HepG2 (cell line): Measurements from ENCODE around the gene PDE3B. TPM values are rescaled to one million over a fixed set of nuclear protein-coding genes. Genes with fewer than 3 reads are reported as not detected.

Experiments
- ATAC-seq: fragments of 200-7000 bp; cut with Tn5 transposase; 3 replicates; pipeline ENCODE4 v1.9.1; 2020; ENCODE audit warnings: mild to moderate bottlenecking, moderate library complexity
- BruUV-seq: library from RNA; stranded (reverse); fragments of 400-500 nt; replicated peaks from 2 replicates; lab custom pipeline; 2021; lab: Mats Ljungman, UMichigan
- CTCF ChIA-PET: fragments of 300-600 bp; formaldehyde crosslinking; extraction: SDS; loops from one replicate; lab custom pipeline; 2021; ENCODE audit warnings: low total read pairs, inconsistent platforms, low intra/inter-chr PET ratio; lab: Yijun Ruan, JAX
- POLR2A ChIA-PET: fragments of 350-600 bp; sonication (Branson Sonifier 250); formaldehyde crosslinking; loops from one replicate; lab custom pipeline; 2020; ENCODE audit warnings: antibody characterized with exemption, inconsistent platforms; lab: Yijun Ruan, JAX
- DNase-seq: peaks from one replicate; pipeline ENCODE4 v3.0.0-alpha.2; 2015; ENCODE audit warnings: low spot score
- FAIRE-seq: peaks from 3 replicates; lab custom pipeline; 2011; peaks lifted over from hg19 to GRCh38; lab: Jason Lieb, UNC
- H2AFZ ChIP-seq: one replicate; pipeline ENCODE4 v1.6.1; 2011; ENCODE audit warnings: low read length, inconsistent platforms
- H3K27ac ChIP-seq: fragments of 300-600 bp; 3 replicates; pipeline ENCODE4 v1.8.0; 2011; ENCODE audit warnings: mixed run types, mild to moderate bottlenecking, mixed read lengths, low read length, inconsistent platforms; ENCODE audit not compliant: insufficient read depth; ENCODE audit errors: extremely low read length
- H3K27me3 ChIP-seq, 2 experiments: fragments of 200-600 bp in 1 of 2; 2 replicates in 1 of 2; 3 replicates in 1 of 2; pipeline versions ENCODE4 v1.6.0 to v1.8.0; 2011; ENCODE audit warnings: low read length in 2 of 2, mild to moderate bottlenecking in 2 of 2, moderate library complexity in 2 of 2, inconsistent platforms in 1 of 2; ENCODE audit not compliant: insufficient read depth in 2 of 2, control insufficient read depth in 1 of 2
- H3K36me3 ChIP-seq, 2 experiments: fragments of 200-600 bp in 1 of 2; replicated peaks in 1 of 2; 2 replicates in 1 of 2; 3 replicates in 1 of 2; pipeline versions ENCODE4 v1.5.1 to v1.8.0; 2011; ENCODE audit warnings: low read length in 2 of 2, inconsistent platforms in 1 of 2; ENCODE audit not compliant: insufficient read depth in 2 of 2, control insufficient read depth in 1 of 2
- H3K4me1 ChIP-seq: 2 replicates; pipeline ENCODE4 v1.5.1; 2012; ENCODE audit warnings: low read length, inconsistent platforms; ENCODE audit not compliant: insufficient read depth
- H3K4me2 ChIP-seq: 2 replicates; pipeline ENCODE4 v1.6.0; 2011; ENCODE audit warnings: low read depth, low read length, inconsistent platforms
- H3K4me3 ChIP-seq, 3 experiments: fragments of 200-600 bp in 1 of 3; sonication (generic), shearing (Covaris generic) in 1 of 3; replicated peaks in 1 of 3; 2 replicates each; pipeline ENCODE4 v1.5.1; 2011 to 2016; ENCODE audit warnings: low read length in 3 of 3, inconsistent platforms in 2 of 3, low read depth in 2 of 3, mild to moderate bottlenecking in 2 of 3, control low read depth in 1 of 3, mixed read lengths in 1 of 3; ENCODE audit not compliant: insufficient read depth in 1 of 3
- H3K79me2 ChIP-seq: one replicate; pipeline ENCODE4 v1.6.1; 2011; ENCODE audit warnings: low read length, inconsistent platforms; ENCODE audit not compliant: insufficient read depth
- H3K9ac ChIP-seq: 2 replicates; pipeline ENCODE4 v1.6.0; 2011; ENCODE audit warnings: mild to moderate bottlenecking, low read depth, low read length, inconsistent platforms; ENCODE audit not compliant: insufficient read depth
- H3K9me3 ChIP-seq: 2 replicates; pipeline ENCODE4 v1.5.1; 2012; ENCODE audit warnings: mild to moderate bottlenecking, low read length
- H4K20me1 ChIP-seq: 2 replicates; pipeline ENCODE4 v1.6.0; 2011; ENCODE audit warnings: inconsistent platforms, mild to moderate bottlenecking, low read length, moderate library complexity; ENCODE audit not compliant: insufficient read depth
- CBX1 ChIP-seq: IDR thresholded peaks from one replicate; pipeline ENCODE4 v1.6.1; 2016; ENCODE audit warnings: antibody characterized with exemption, low read depth
- FIP1L1 ChIP-seq: fragments of 200-400 bp; formaldehyde crosslinking; IDR thresholded peaks from 2 replicates; pipeline ENCODE4 v1.6.1; 2018; ENCODE audit warnings: low read depth, mild to moderate bottlenecking, low read length, moderate library complexity, borderline replicate concordance; ENCODE audit not compliant: insufficient read depth
- FOSL2 ChIP-seq: sonication (generic); formaldehyde crosslinking; IDR thresholded peaks from 2 replicates; pipeline ENCODE4 v1.4.0; 2020; ENCODE audit warnings: missing genetic modification reagents
- GZF1 ChIP-seq: sonication (generic); formaldehyde crosslinking; IDR thresholded peaks from 2 replicates; pipeline ENCODE4 v1.5.1; 2020; ENCODE audit warnings: mild to moderate bottlenecking, missing genetic modification reagents
- MEF2D ChIP-seq: sonication (generic); formaldehyde crosslinking; IDR thresholded peaks from 2 replicates; pipeline ENCODE4 v1.5.1; 2020; ENCODE audit warnings: mild to moderate bottlenecking, missing genetic modification reagents
- NAIF1 ChIP-seq: sonication (generic); formaldehyde crosslinking; IDR thresholded peaks from 2 replicates; pipeline ENCODE4 v1.5.0; 2020; ENCODE audit warnings: mild to moderate bottlenecking, missing genetic modification reagents, borderline replicate concordance
- PHB2 ChIP-seq: fragments of 450-650 bp; IDR thresholded peaks from 2 replicates; pipeline ENCODE4 v1.6.1; 2018; ENCODE audit not compliant: partially characterized antibody
- PLSCR1 ChIP-seq: sonication (generic); formaldehyde crosslinking; IDR thresholded peaks from 2 replicates; pipeline ENCODE4 v1.5.0; 2020; ENCODE audit warnings: missing genetic modification reagents, mild to moderate bottlenecking, borderline replicate concordance
- POLR2G ChIP-seq: fragments of 200-400 bp; formaldehyde crosslinking; IDR thresholded peaks from 2 replicates; pipeline ENCODE4 v1.6.1; 2018; ENCODE audit warnings: mild to moderate bottlenecking, low read depth, low read length, moderate library complexity
- TRAFD1 ChIP-seq: sonication (generic); formaldehyde crosslinking; IDR thresholded peaks from 2 replicates; pipeline ENCODE4 v1.5.1; 2020; ENCODE audit warnings: missing genetic modification reagents, mild to moderate bottlenecking, borderline replicate concordance
- ZNF232 ChIP-seq: sonication (generic); formaldehyde crosslinking; IDR thresholded peaks from 2 replicates; pipeline ENCODE4 v1.4.0; 2020; ENCODE audit warnings: missing genetic modification reagents, borderline replicate concordance
- ZNF253 ChIP-seq: sonication (generic); formaldehyde crosslinking; IDR thresholded peaks from 2 replicates; pipeline ENCODE4 v1.8.0; 2022; ENCODE audit warnings: mild to moderate bottlenecking, missing genetic modification reagents, borderline replicate concordance
- ZNF382 ChIP-seq: sonication (generic); formaldehyde crosslinking; IDR thresholded peaks from 2 replicates; pipeline ENCODE4 v1.5.0; 2020; ENCODE audit warnings: missing genetic modification reagents, mild to moderate bottlenecking, borderline replicate concordance
- ZNF512B ChIP-seq: sonication (generic); formaldehyde crosslinking; IDR thresholded peaks from 2 replicates; pipeline ENCODE4 v1.5.1; 2020; ENCODE audit warnings: missing genetic modification reagents, mild to moderate bottlenecking, borderline replicate concordance
- ZNF782 ChIP-seq: sonication (generic); formaldehyde crosslinking; IDR thresholded peaks from 2 replicates; pipeline ENCODE4 v1.4.0; 2020; ENCODE audit warnings: missing genetic modification reagents, mild to moderate bottlenecking, borderline replicate concordance
- WGBS: methylation state at CpG from one replicate; pipeline ENCODE4 v1.1.6; 2017; ENCODE audit warnings: low lambda C conversion rate; 5-methylcytosine and 5-hydroxymethylcytosine counted together
- in situ Hi-C: cut with HindIII; loops from 2 replicates; pipeline ENCODE4 v1.10.0; 2017; ENCODE audit warnings: low pct_unique_long_range_greater_than_20kb; ENCODE audit not compliant: extremely low pct_ligation_motif_present
- intact Hi-C: fragments of 100-400 bp; cut with micrococcal nuclease; formaldehyde crosslinking; loops from one replicate; pipeline ENCODE4 v1.10.0; 2022; ENCODE audit not compliant: unreplicated experiment
- polyA plus RNA-seq, 8 experiments: library from polyadenylated mRNA; depleted of rRNA in 3 of 8; stranded (reverse) in 7 of 8; unstranded in 1 of 8; fragments of >200 nt; fragmentation: Illumina TruSeq in 4 of 8; extraction: Trizol in 4 of 8; gene quantifications; 2 replicates each; pipeline versions ENCODE4 v1.2.1 to v1.2.3, GENCODE V29; 2011 to 2016; ENCODE audit warnings: low read depth in 4 of 8, missing spikeins in 1 of 8, mixed read lengths in 1 of 8; ENCODE audit not compliant: insufficient read depth in 1 of 8
- total RNA-seq, 5 experiments: library from RNA; depleted of rRNA; stranded (reverse); fragments of >200 nt; fragmentation: Illumina TruSeq; extraction: Trizol; gene quantifications; 2 replicates each; pipeline ENCODE4 v1.2.3, GENCODE V29; 2016; ENCODE audit warnings: low read depth in 1 of 5

The PDE3B gene
- total and polyA plus RNA-seq, 2 of the 13 experiments (the other 11 are each of a cell fraction or from before 2014, with no cell fraction given): 14.1 to 26.5 TPM

GRCh38 chr11:14902650-14903350 lies 259.2 kb downstream of the PDE3B start:
- no peak for ATAC-seq
- no peaks in the 10 kb centered on the region for H3K9me3 ChIP-seq
- no peak overlapping the region for H3K9ac ChIP-seq
- no peak overlapping the region for H3K27ac ChIP-seq
- 29% methylated on average over 1 of the region's 1 CpG for WGBS
- no peaks in the 10 kb centered on the region for H4K20me1 ChIP-seq
- no peak overlapping the region for H3K4me3 ChIP-seq
- POLR2A ChIA-PET: no interaction called here
- peaks cover 16% of the 10 kb centered on the region for H3K4me1 ChIP-seq
- intact Hi-C loops (no loop called here), in situ Hi-C loops (no loop called here)
- no peaks in the 10 kb centered on the region for H3K79me2 ChIP-seq
- BruUV-seq: no TSS peak
- no peaks in the 10 kb centered on the region for H3K36me3 ChIP-seq
- H3K4me2 ChIP-seq: no peak overlapping the region
- CTCF ChIA-PET: no interaction called here
- no peak overlapping the region for H2AFZ ChIP-seq
- FAIRE-seq: no peak
- TF ChIP-seq CBX1 (no peak), ZNF382 (CRISPR knock-in tag) (no peak), FOSL2 (CRISPR knock-in tag) (no peak), ZNF782 (CRISPR knock-in tag) (no peak), GZF1 (CRISPR knock-in tag) (no peak), TRAFD1 (no peak), ZNF253 (no peak), NAIF1 (CRISPR knock-in tag) (no peak), ZNF232 (CRISPR knock-in tag) (no peak), PHB2 (no peak), FIP1L1 (no peak), MEF2D (CRISPR knock-in tag) (no peak), POLR2G (no peak), PLSCR1 (CRISPR knock-in tag) (no peak), ZNF512B (no peak)
- DNase-seq: no peak
- no peaks in the 10 kb centered on the region for H3K27me3 ChIP-seq
